PC-9 (cell line): ENCODE results near the gene ZDHHC11B. TPM values are rescaled to one million over a fixed set of nuclear protein-coding genes. Genes with fewer than 3 reads are reported as not detected.
"Not testable (repeated sequence)": the region's sequence is repeated elsewhere in the genome, so short reads cannot be mapped to it uniquely, and the experiment has no call there.

Experiments used
- BruUV-seq: library from RNA; stranded (reverse); fragments of 400-500 nt; replicated peaks from 2 replicates; lab custom pipeline; 2021; lab: Mats Ljungman, UMichigan
- CTCF ChIA-PET: fragments of 300-600 bp; sonication (Branson Sonifier 250); formaldehyde crosslinking; loops from one replicate; lab custom pipeline; 2022; ENCODE audit warnings: antibody characterized with exemption; lab: Charles Lee
- POLR2A ChIA-PET: fragments of 300-600 bp; sonication (Branson Sonifier 250); formaldehyde crosslinking; loops from one replicate; lab custom pipeline; 2022; ENCODE audit warnings: antibody characterized with exemption; ENCODE audit not compliant: unreplicated experiment; lab: Charles Lee
- DNase-seq, 2 experiments: peaks; one replicate each; pipeline versions ENCODE4 v3.0.0 to v3.0.0-alpha.2; 2015 to 2022; ENCODE audit warnings: mixed read lengths in 1 of 2
- H2AFZ ChIP-seq: fragments of 200-600 bp; sonication (generic); 2 replicates; pipeline ENCODE4 v1.8.1; 2017; ENCODE audit warnings: antibody characterized with exemption
- H3F3A ChIP-seq: fragments of 200-600 bp; sonication (generic); 2 replicates; pipeline ENCODE4 v1.8.1; 2017; ENCODE audit warnings: antibody characterized with exemption, mild to moderate bottlenecking, low read depth; ENCODE audit not compliant: insufficient read depth
- H3K27ac ChIP-seq: fragments of 200-600 bp; sonication (generic); 2 replicates; pipeline ENCODE4 v1.6.1; 2016; ENCODE audit warnings: mixed run types
- H3K27me3 ChIP-seq: fragments of 200-600 bp; sonication (generic); 2 replicates; pipeline ENCODE4 v1.6.1; 2016; ENCODE audit warnings: low read depth, mixed run types; ENCODE audit not compliant: insufficient read depth
- H3K36me3 ChIP-seq: fragments of 200-600 bp; sonication (generic); 2 replicates; pipeline ENCODE4 v1.6.1; 2016; ENCODE audit warnings: low read depth, mixed run types
- H3K4me1 ChIP-seq: fragments of 200-600 bp; sonication (generic); replicated peaks from 2 replicates; pipeline ENCODE4 v1.6.1; 2016; ENCODE audit warnings: mixed run types; ENCODE audit not compliant: insufficient read depth
- H3K4me2 ChIP-seq: fragments of 200-600 bp; sonication (generic); 2 replicates; pipeline ENCODE4 v1.6.1; 2017; ENCODE audit warnings: mixed run types
- H3K4me3 ChIP-seq: fragments of 200-600 bp; sonication (generic); 2 replicates; pipeline ENCODE4 v1.6.1; 2016; ENCODE audit warnings: mixed run types
- H3K79me2 ChIP-seq: fragments of 200-600 bp; sonication (generic); 2 replicates; pipeline ENCODE4 v1.6.1; 2017; ENCODE audit warnings: low read depth, mixed run types
- H3K9me2 ChIP-seq: fragments of 200-600 bp; sonication (generic); 2 replicates; pipeline ENCODE4 v1.8.1; 2017; ENCODE audit warnings: mild to moderate bottlenecking; ENCODE audit not compliant: insufficient read depth
- H3K9me3 ChIP-seq: fragments of 200-600 bp; sonication (generic); 2 replicates; pipeline ENCODE4 v1.8.1; 2016; ENCODE audit warnings: low read depth; ENCODE audit not compliant: insufficient read depth
- H4K20me1 ChIP-seq: fragments of 200-600 bp; sonication (generic); 2 replicates; pipeline ENCODE4 v1.8.1; 2017; ENCODE audit not compliant: insufficient read depth
- EZH2 ChIP-seq: fragments of 200-600 bp; sonication (generic); IDR thresholded peaks from 2 replicates; pipeline ENCODE4 v1.8.0; 2017; ENCODE audit warnings: antibody characterized with exemption, low read depth
- intact Hi-C: fragments of 100-400 bp; cut with micrococcal nuclease; formaldehyde crosslinking; loops from one replicate; pipeline ENCODE4 v1.10.0; 2022; ENCODE audit not compliant: unreplicated experiment
- total RNA-seq: library from RNA; stranded (reverse); gene quantifications from 2 replicates; pipeline ENCODE4 v1.2.3, GENCODE V29; 2021
- TF ChIP-seq, protein P1 (sequence below): fragments of 200-600 bp; sonication (generic); conservative IDR thresholded peaks from 2 replicates; pipeline ENCODE4 v1.6.1; 2017; ENCODE audit warnings: mixed run types, antibody characterized with exemption, mild to moderate bottlenecking, moderate library complexity

Gene ZDHHC11B
- total RNA-seq, 1 experiment from 2014 or later: 0.41 TPM

DNA sequence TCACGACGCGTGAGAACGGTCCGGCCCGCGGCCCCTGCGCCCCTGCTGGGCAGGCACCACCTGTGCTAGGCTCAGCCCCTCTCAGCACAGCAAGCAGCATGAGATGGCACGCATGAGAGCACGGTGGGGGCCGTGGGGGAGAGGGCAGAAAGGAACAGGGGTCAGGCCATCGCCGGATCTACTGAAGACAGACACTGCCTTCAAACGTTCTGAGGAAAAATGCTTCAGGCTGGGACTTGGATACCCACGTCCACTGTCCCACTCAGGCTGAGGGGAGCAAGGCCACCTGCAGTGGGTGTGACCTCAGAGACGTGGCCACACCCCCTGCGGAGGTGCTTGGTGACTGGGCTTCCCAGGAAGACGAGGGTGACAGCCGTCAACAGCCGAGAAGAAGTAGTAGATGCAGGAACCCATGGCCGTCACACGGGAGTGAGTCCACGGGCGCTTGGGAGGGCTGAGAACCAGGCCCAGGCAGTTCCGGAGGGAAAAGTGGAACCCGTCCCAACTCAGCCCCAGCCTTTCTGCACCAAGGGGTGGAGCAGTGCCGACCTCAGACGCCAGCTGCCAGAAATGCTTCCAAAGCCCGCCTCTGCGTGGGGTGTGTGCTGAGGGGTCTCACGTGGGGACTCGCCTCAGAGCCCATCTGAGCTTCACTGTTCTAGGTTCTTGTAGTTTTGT is 104.3 kb downstream of the ZDHHC11B start:
- CTCF ChIA-PET, H2AFZ ChIP-seq, H3K9me2 ChIP-seq, H3K27ac ChIP-seq, H3K4me2 ChIP-seq, H3F3A ChIP-seq, POLR2A ChIA-PET, intact Hi-C loops, H3K36me3 ChIP-seq, BruUV-seq, H3K4me3 ChIP-seq, H3K4me1 ChIP-seq, H3K79me2 ChIP-seq, H4K20me1 ChIP-seq, H3K9me3 ChIP-seq, DNase-seq: not testable (repeated sequence)
- peaks cover 16% of the 10 kb centered on the region for H3K27me3 ChIP-seq

DNA sequence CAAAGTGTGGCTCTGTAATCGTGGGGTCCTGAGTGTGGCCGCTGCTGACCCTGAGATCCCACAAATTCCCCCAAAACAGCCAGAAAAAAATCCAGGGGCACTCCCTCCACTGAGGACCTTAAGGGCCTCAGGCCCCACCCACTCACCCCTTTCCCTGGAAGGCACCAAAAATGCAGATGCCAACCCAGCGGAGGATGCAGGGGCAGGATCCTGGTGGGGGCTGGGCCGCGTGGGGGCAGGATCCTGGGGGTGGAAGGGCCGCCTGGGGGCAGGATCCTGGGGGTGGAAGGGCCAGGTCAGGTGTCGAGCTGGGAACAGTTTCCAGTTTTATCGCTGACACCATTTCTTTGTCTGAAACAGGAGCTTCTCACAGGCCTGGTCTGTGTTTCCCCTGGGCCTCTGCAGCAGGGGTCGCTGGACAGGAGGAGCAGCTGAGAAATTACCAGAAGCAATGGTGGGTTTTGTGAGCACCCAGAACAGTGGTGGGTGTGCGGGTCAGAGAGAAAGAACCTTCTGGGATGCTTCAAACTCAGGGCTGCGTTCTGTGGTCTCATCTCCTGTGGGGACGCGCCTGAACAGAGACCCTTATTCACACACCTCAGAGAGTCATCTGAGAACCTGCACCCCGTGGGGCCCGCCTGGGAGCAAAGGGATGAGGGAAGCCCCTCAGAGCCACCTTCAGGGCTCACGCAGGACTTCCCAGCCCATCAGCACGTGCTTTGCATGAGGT is 105.2 kb downstream of the ZDHHC11B start:
- H3K27ac ChIP-seq, H3K9me2 ChIP-seq, H3K4me3 ChIP-seq, H3K36me3 ChIP-seq, H4K20me1 ChIP-seq, H3K4me2 ChIP-seq, H3K4me1 ChIP-seq, H2AFZ ChIP-seq, H3K27me3 ChIP-seq, H3K79me2 ChIP-seq, H3K9me3 ChIP-seq, H3F3A ChIP-seq, BruUV-seq, DNase-seq: not testable (repeated sequence)
- CTCF ChIA-PET: interaction anchor here (0.5 kb wide), 1 partner anchor 232 kb away, joined by 3 read pairs; no protein-coding TSS in a partner anchor
- POLR2A ChIA-PET: interaction anchor here (0.6 kb wide), 1 partner anchor 9 kb away, joined by 3 read pairs; no protein-coding TSS in a partner anchor
- intact Hi-C loops: loop anchor here (10.0 kb wide), 1 partner anchor 145 kb away; no protein-coding TSS in a partner anchor

DNA sequence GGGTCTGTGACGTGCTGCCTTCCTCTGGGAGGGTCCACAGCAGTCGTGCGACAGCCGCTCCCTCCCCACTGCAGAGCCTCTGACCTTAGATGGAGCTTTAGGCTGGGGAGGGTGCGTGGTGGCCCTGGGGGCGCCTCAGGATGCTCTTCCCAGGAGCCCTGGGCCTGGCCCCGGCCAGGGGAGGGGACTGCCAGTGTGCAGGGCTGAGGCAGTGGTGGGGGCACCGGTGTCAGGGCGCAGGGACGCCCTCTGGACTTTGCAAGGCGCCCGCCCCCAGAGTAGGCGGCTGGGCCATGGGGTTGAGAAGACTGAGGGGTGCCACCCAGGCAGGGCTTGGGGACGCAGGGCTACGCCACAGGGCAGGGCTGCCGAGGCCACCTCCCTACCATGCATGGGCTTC is 106.0 kb downstream of the ZDHHC11B start:
- H2AFZ ChIP-seq, H3K4me3 ChIP-seq, DNase-seq, H4K20me1 ChIP-seq, H3K4me2 ChIP-seq, H3K27me3 ChIP-seq, H3K4me1 ChIP-seq, H3K27ac ChIP-seq, H3K36me3 ChIP-seq, H3K9me2 ChIP-seq, BruUV-seq, H3F3A ChIP-seq, POLR2A ChIA-PET, CTCF ChIA-PET, H3K9me3 ChIP-seq, H3K79me2 ChIP-seq: not testable (repeated sequence)
- intact Hi-C loops: loop anchor here (10.0 kb wide), 1 partner anchor 146 kb away; no protein-coding TSS in a partner anchor

DNA sequence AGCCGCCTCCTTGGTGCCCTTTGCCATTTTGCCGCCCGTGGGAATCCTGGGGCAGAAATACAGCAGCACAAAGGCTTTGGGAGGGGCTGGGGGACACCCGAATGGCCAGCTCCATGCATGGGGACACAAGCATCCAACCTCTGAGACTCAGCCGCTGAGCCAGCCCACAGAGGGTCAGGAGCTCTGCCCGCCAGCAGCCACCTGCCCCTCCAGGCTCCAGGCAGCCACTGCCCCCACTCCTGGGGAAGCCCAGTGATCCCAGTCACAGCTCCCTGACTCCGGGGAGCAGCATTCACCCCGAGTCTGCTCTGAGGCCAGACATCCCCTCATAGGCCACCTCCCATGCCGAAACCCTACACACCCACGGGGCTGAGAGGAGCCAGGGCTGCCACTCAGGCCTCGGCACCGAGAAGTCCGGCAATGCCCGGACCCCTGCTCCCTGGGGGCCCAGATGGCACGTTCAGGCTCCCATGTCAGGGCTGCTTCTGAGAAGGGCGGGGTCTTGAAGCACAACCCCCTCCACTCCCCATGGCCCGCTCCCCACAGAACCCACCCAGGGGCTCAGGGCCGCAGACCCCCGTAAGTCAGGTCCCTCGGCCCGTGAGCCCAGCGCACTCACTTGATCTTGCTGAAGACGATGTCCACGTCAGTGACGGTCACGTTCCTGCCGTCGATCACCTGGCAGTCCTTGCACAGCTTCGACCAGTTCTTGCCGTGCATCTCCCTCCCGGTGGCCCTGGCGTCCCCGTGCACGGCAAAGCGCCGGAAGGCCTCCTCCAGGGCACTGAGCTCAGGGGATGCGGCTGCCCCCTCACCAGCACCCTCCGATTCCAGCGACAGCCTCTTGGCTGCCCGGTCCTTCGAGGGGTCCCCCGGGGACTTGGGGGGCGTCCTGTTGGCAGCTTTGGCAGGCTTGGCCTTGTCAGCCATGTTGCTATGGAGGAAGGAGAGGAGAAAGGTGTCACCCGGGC is 107.1 kb downstream of the ZDHHC11B start:
- Histone ChIP-seq H3K27me3 (no peaks in the 10 kb centered on the region), H3K4me2 (no peak overlapping the region), H3K4me1 (peaks cover 12% of the 10 kb centered on the region), H3K9me3 (no peaks in the 10 kb centered on the region), H3K36me3 (no peaks in the 10 kb centered on the region), H3K79me2 (no peaks in the 10 kb centered on the region), H3K9me2 (no peaks in the 10 kb centered on the region), H3F3A (no peaks in the 10 kb centered on the region), H2AFZ (no peak overlapping the region), H3K4me3 (no peak overlapping the region), H4K20me1 (peaks cover 9% of the 10 kb centered on the region), H3K27ac (no peak overlapping the region)
- ChIA-PET POLR2A (no interaction called here), CTCF (no interaction called here)
- no peak for DNase-seq
- no TSS peak for BruUV-seq
- TF ChIP-seq, protein P1, sequence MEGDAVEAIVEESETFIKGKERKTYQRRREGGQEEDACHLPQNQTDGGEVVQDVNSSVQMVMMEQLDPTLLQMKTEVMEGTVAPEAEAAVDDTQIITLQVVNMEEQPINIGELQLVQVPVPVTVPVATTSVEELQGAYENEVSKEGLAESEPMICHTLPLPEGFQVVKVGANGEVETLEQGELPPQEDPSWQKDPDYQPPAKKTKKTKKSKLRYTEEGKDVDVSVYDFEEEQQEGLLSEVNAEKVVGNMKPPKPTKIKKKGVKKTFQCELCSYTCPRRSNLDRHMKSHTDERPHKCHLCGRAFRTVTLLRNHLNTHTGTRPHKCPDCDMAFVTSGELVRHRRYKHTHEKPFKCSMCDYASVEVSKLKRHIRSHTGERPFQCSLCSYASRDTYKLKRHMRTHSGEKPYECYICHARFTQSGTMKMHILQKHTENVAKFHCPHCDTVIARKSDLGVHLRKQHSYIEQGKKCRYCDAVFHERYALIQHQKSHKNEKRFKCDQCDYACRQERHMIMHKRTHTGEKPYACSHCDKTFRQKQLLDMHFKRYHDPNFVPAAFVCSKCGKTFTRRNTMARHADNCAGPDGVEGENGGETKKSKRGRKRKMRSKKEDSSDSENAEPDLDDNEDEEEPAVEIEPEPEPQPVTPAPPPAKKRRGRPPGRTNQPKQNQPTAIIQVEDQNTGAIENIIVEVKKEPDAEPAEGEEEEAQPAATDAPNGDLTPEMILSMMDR: no peak
- no peak for TF ChIP-seq EZH2
- intact Hi-C loops: loop anchor here (10.0 kb wide), 1 partner anchor 147 kb away; no protein-coding TSS in a partner anchor
